Islet precursor cell (in vitro differentiated cells): ENCODE measurements around the gene KRTAP25-1.

Experiments
- DNase-seq: peaks from one replicate; pipeline ENCODE4 v3.0.0-alpha.2; 2018

KRTAP25-1 gene

GRCh38 chr21:30248844-30249243, 40.5 kb downstream of the KRTAP25-1 start:
- DNase-seq = no peak

- DNase-seq = no peak
Measured at GRCh38 chr21:30245061-30245460, 44.3 kb downstream of the KRTAP25-1 start.

- no peak for DNase-seq
Measured at GRCh38 chr21:30243691-30244090, 45.6 kb downstream of the KRTAP25-1 start.

GRCh38 chr21:30240661-30241060, 48.7 kb downstream of the KRTAP25-1 start:
- DNase-seq = no peak
